Measurements from ENCODE around the gene RNF217.

- TF ChIP-seq CTCF (IDR thresholded peaks at IDR 0.05) (no peak), POLR2AphosphoS5 (IDR thresholded peaks at IDR 0.05) (no peak), EP300 (IDR thresholded peaks at IDR 0.05) (no peak), POLR2A (IDR thresholded peaks at IDR 0.05) (no peak)
Measured at GRCh38 chr6:125100074-125100652, 137.9 kb downstream of the RNF217 start.
